HEK293 (cell line): ENCODE measurements around the gene GNB1.
A peak's percentile ranks its signal among the peaks of the same experiment; 100 is the strongest.

Source experiments
- BCL11B ChIP-seq: fragments of 450-650 bp; formaldehyde crosslinking; IDR thresholded peaks from 2 replicates; pipeline ENCODE4 v1.5.1; 2016; ENCODE audit warnings: low read depth, missing biosample characterization, missing genetic modification characterization
- CTCF ChIP-seq: fragments of 450-650 bp; formaldehyde crosslinking; IDR thresholded peaks from 2 replicates; pipeline ENCODE4 v1.5.1; 2016; ENCODE audit warnings: missing biosample characterization, missing genetic modification characterization
- GFI1B ChIP-seq: fragments of 450-650 bp; formaldehyde crosslinking; IDR thresholded peaks from 2 replicates; pipeline ENCODE4 v1.5.1; 2016; ENCODE audit warnings: missing biosample characterization, missing genetic modification characterization
- GLIS1 ChIP-seq: fragments of 450-650 bp; formaldehyde crosslinking; IDR thresholded peaks from 2 replicates; pipeline ENCODE4 v1.5.1; 2016; ENCODE audit warnings: missing biosample characterization, missing genetic modification characterization
- MYNN ChIP-seq: fragments of 450-650 bp; formaldehyde crosslinking; IDR thresholded peaks from 2 replicates; pipeline ENCODE4 v1.5.1; 2016; ENCODE audit warnings: missing biosample characterization, missing genetic modification characterization, borderline replicate concordance
- OVOL3 ChIP-seq: fragments of 450-650 bp; formaldehyde crosslinking; IDR thresholded peaks from 2 replicates; pipeline ENCODE4 v1.5.1; 2016; ENCODE audit warnings: missing biosample characterization, missing genetic modification characterization
- PRDM4 ChIP-seq: fragments of 450-650 bp; formaldehyde crosslinking; IDR thresholded peaks from 2 replicates; pipeline ENCODE4 v1.5.1; 2017; ENCODE audit warnings: missing biosample characterization, missing genetic modification characterization
- ZBTB11 ChIP-seq: fragments of 450-650 bp; formaldehyde crosslinking; conservative IDR thresholded peaks from 2 replicates; pipeline ENCODE4 v1.5.1; 2016; ENCODE audit warnings: low read depth, missing biosample characterization, missing genetic modification characterization
- ZBTB44 ChIP-seq: fragments of 450-650 bp; IDR thresholded peaks from 2 replicates; pipeline ENCODE4 v1.5.1; 2018; ENCODE audit warnings: missing biosample characterization, mild to moderate bottlenecking, missing genetic modification characterization
- ZBTB49 ChIP-seq: fragments of 450-650 bp; formaldehyde crosslinking; IDR thresholded peaks from 2 replicates; pipeline ENCODE4 v1.5.1; 2016; ENCODE audit warnings: missing biosample characterization, missing genetic modification characterization, low read depth
- ZBTB8A ChIP-seq: fragments of 450-650 bp; formaldehyde crosslinking; IDR thresholded peaks from 2 replicates; pipeline ENCODE4 v1.5.1; 2016; ENCODE audit warnings: missing biosample characterization, missing genetic modification characterization
- ZNF10 ChIP-seq: fragments of 450-650 bp; formaldehyde crosslinking; IDR thresholded peaks from 2 replicates; pipeline ENCODE4 v1.5.1; 2017; ENCODE audit warnings: missing biosample characterization, missing genetic modification characterization
- ZNF114 ChIP-seq: fragments of 450-650 bp; formaldehyde crosslinking; IDR thresholded peaks from 2 replicates; pipeline ENCODE4 v1.5.0; 2017; ENCODE audit warnings: missing biosample characterization, missing genetic modification characterization
- ZNF121 ChIP-seq: fragments of 450-650 bp; formaldehyde crosslinking; IDR thresholded peaks from 2 replicates; pipeline ENCODE4 v1.5.1; 2016; ENCODE audit warnings: missing biosample characterization, missing genetic modification characterization
- ZNF24 ChIP-seq: fragments of 450-650 bp; formaldehyde crosslinking; IDR thresholded peaks from 2 replicates; pipeline ENCODE4 v1.5.1; 2016; ENCODE audit warnings: missing biosample characterization, missing genetic modification characterization
- ZNF274 ChIP-seq, 2 experiments: fragments of 200-500 bp in 1 of 2; fragments of 450-650 bp in 1 of 2; sonication (Bioruptor generic) in 1 of 2; formaldehyde crosslinking in 1 of 2; IDR thresholded peaks; 2 replicates each; pipeline versions ENCODE4 v1.5.1 to v1.6.1; 2014 to 2016; ENCODE audit warnings: borderline replicate concordance in 1 of 2, inconsistent platforms in 1 of 2, low read length in 1 of 2, missing biosample characterization in 1 of 2, missing genetic modification characterization in 1 of 2
- ZNF510 ChIP-seq: fragments of 450-650 bp; formaldehyde crosslinking; IDR thresholded peaks from 2 replicates; pipeline ENCODE4 v1.5.1; 2018; ENCODE audit warnings: mild to moderate bottlenecking, missing genetic modification characterization, missing biosample characterization; ENCODE audit not compliant: insufficient replicate concordance
- ZNF513 ChIP-seq: fragments of 450-650 bp; IDR thresholded peaks from 2 replicates; pipeline ENCODE4 v1.5.1; 2018; ENCODE audit warnings: missing biosample characterization, missing genetic modification characterization
- ZNF521 ChIP-seq: fragments of 450-650 bp; formaldehyde crosslinking; IDR thresholded peaks from 2 replicates; pipeline ENCODE4 v1.5.1; 2017; ENCODE audit warnings: missing biosample characterization, mild to moderate bottlenecking, missing genetic modification characterization
- ZNF544 ChIP-seq: fragments of 450-650 bp; formaldehyde crosslinking; IDR thresholded peaks from 2 replicates; pipeline ENCODE4 v1.5.0; 2017; ENCODE audit warnings: missing biosample characterization, missing genetic modification characterization
- ZNF692 ChIP-seq: fragments of 450-650 bp; formaldehyde crosslinking; IDR thresholded peaks from 2 replicates; pipeline ENCODE4 v1.5.1; 2016; ENCODE audit warnings: missing biosample characterization, missing genetic modification characterization
- ZNF776 ChIP-seq: fragments of 450-650 bp; formaldehyde crosslinking; IDR thresholded peaks from 2 replicates; pipeline ENCODE4 v1.5.0; 2017; ENCODE audit warnings: missing biosample characterization, missing genetic modification characterization, borderline replicate concordance
- ZSCAN30 ChIP-seq: fragments of 450-650 bp; IDR thresholded peaks from 2 replicates; pipeline ENCODE4 v1.5.1; 2018; ENCODE audit warnings: missing biosample characterization, mild to moderate bottlenecking, missing genetic modification characterization, moderate library complexity

Gene GNB1

GRCh38 chr1:1889847-1890505 is 911 bp downstream of the GNB1 start (continued):
- TF ChIP-seq ZNF274 (IDR thresholded peaks at IDR 0.05; ENCODE audit: low read length) (no peak), ZNF274 (tag by site-specific recombination; IDR thresholded peaks at IDR 0.05; ENCODE audit: borderline replicate concordance) (no peak), ZNF776 (tag by site-specific recombination) (no peak), ZNF10 (no peak), ZSCAN30 (tag by site-specific recombination) (0 out of 2 replicates have a peak, but pooled peaks have one; percentile 28), OVOL3 (no peak), ZNF521 (tag by site-specific recombination) (no peak), PRDM4 (tag by site-specific recombination) (0 out of 2 replicates have a peak, but pooled peaks have one; percentile 15), ZBTB44 (tag by site-specific recombination) (no peak), ZNF692 (tag by site-specific recombination) (peak; percentile 84), ZBTB49 (tag by site-specific recombination) (no peak), GFI1B (no peak), ZBTB11 (tag by site-specific recombination) (peak; percentile 38; the same call in 1 of the 2 replicates), BCL11B (tag by site-specific recombination) (no peak), ZNF513 (tag by site-specific recombination) (no peak), ZNF510 (tag by site-specific recombination) (no peak), GLIS1 (tag by site-specific recombination) (no peak), ZNF544 (no peak), CTCF (tag by site-specific recombination) (no peak), ZBTB8A (0 out of 2 replicates have a peak, but pooled peaks have one; percentile 37), ZNF24 (tag by site-specific recombination) (no peak), ZNF114 (tag by site-specific recombination) (no peak), ZNF121 (tag by site-specific recombination) (no peak), MYNN (tag by site-specific recombination) (no peak)
